Upper lobe of right lung (tissue), 1 donor: ENCODE data around the gene HSPA2. TPM values are rescaled to one million over a fixed set of nuclear protein-coding genes. Genes with fewer than 3 reads are reported as not detected.
"Not testable (repeated sequence)": the region's sequence is repeated elsewhere in the genome, so short reads cannot be mapped to it uniquely, and the experiment has no call there.

Experiments used
- ATAC-seq: fragments of 200-7000 bp; cut with Tn5 transposase; one replicate; pipeline ENCODE4 v1.9.1; 2020; ENCODE audit warnings: mild to moderate bottlenecking, moderate library complexity
- DNase-seq: peaks from one replicate; pipeline ENCODE4 v3.0.0-alpha.2; 2020
- H3K27ac ChIP-seq: fragments of 200-600 bp; one replicate; pipeline ENCODE4 v1.8.0; 2022
- H3K27me3 ChIP-seq: fragments of 200-600 bp; one replicate; pipeline ENCODE4 v1.8.0; 2022; ENCODE audit warnings: mild to moderate bottlenecking
- H3K36me3 ChIP-seq: fragments of 200-600 bp; one replicate; pipeline ENCODE4 v1.8.0; 2022
- H3K4me1 ChIP-seq: fragments of 200-600 bp; one replicate; pipeline ENCODE4 v1.8.0; 2022
- H3K4me3 ChIP-seq: fragments of 200-600 bp; one replicate; pipeline ENCODE4 v1.8.0; 2022; ENCODE audit warnings: mild to moderate bottlenecking
- H3K9me3 ChIP-seq: fragments of 200-600 bp; one replicate; pipeline ENCODE4 v1.8.0; 2022
- intact Hi-C: fragments of 100-400 bp; cut with DNase I; formaldehyde crosslinking; loops from one replicate; pipeline ENCODE4 v1.11.0; 2022
- total RNA-seq: library from RNA; stranded (reverse); fragmentation: NEBNext Ultra II Directional; extraction: Animal tissue kit (Norgen Biotek cat#: 25700); gene quantifications from one replicate; pipeline ENCODE4 v1.2.1, GENCODE V29; 2021
- TF ChIP-seq, protein P1 (sequence below): fragments of 200-600 bp; IDR thresholded peaks from one replicate; pipeline ENCODE4 v1.8.0; 2022; ENCODE audit warnings: antibody characterized with exemption
- donor health status: DM: no; HTN: yes; CAD: no; lungs with severe emphysema.

Gene HSPA2
- total RNA-seq, 1 donor from 2014 or later: 13.5 TPM

DNA sequence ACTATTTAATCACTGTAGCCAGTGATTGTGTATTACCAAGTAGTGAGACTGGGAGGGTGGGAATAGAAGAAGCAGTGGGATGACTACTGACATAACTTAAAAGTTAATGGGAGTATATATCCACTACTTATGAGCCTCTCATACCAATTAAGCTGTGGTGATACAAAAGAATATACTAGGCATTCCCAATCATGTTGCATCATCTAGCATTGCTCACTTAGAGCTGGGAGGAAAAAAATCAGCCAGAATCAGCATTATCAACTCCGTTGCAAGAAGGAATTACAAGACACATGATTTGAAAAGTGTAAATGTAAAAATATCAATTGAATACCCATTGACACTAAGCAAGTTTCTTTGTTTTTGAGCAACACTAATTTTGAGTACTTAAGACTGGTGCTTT is 8.5 kb downstream of the HSPA2 start:
- Histone ChIP-seq H3K4me1 (peaks cover 15% of the 10 kb centered on the region), H3K27ac (no peak overlapping the region), H3K9me3 (no peaks in the 10 kb centered on the region), H3K4me3 (no peak overlapping the region), H3K27me3 (no peaks in the 10 kb centered on the region), H3K36me3 (no peaks in the 10 kb centered on the region)
- TF ChIP-seq, protein P1, sequence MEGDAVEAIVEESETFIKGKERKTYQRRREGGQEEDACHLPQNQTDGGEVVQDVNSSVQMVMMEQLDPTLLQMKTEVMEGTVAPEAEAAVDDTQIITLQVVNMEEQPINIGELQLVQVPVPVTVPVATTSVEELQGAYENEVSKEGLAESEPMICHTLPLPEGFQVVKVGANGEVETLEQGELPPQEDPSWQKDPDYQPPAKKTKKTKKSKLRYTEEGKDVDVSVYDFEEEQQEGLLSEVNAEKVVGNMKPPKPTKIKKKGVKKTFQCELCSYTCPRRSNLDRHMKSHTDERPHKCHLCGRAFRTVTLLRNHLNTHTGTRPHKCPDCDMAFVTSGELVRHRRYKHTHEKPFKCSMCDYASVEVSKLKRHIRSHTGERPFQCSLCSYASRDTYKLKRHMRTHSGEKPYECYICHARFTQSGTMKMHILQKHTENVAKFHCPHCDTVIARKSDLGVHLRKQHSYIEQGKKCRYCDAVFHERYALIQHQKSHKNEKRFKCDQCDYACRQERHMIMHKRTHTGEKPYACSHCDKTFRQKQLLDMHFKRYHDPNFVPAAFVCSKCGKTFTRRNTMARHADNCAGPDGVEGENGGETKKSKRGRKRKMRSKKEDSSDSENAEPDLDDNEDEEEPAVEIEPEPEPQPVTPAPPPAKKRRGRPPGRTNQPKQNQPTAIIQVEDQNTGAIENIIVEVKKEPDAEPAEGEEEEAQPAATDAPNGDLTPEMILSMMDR: no peak
- intact Hi-C loops: no loop called here
- ATAC-seq: no peak
- DNase-seq: no peak

DNA sequence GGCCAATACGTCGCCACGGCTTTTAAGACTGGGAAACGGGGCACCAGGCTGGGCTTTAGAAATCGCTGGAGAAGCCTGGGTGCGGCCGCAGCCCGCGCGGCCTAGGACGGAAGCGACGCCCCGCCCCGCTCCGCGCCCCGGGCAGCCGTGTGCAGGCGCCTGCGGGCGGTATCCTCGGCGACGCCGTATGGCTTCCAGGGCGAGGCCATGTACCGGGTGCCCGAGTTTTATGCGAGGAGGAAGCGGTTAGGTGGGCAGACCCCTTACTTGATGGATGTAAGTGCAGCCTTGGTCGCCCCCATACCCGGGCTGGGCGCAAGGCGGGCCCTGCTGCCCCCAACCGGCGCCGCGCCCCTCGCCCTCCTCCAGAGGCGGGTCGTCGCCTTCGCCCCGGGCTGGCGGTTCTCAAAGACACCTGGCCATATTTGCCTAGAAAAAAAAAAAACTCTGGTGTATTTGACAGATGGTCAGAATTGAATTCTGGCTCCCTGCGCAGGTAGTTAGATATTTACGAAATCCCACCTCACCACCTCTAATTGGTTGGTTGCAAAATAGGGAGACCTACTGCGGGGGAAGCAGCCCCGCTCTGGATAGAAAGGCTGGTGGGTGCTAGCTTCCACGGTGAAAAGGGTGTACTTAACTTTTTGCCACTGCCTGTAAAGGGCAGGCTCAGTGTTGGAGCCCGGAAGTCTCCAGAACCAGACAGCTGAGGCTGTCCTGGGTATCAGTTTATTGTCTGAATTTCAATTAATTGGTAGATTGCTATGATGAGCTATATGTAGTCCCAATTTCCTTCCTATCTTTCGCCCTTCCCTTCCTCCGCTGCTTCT is 9.5 kb downstream of the HSPA2 start, which contains the start of gene PPP1R36:
PPP1R36 (plus strand) TSS at position 171 of the 830 bp plus-strand sequence; CDS start at position 208, 37 bp downstream.
- H3K36me3 ChIP-seq: no peaks in the 10 kb centered on the region
- peak; percentile 74 for DNase-seq
- no peaks in the 10 kb centered on the region for H3K27me3 ChIP-seq
- H3K27ac ChIP-seq: no peak within 1 kb of the TSS
- ATAC-seq: peak; percentile 97
- no peaks in the 10 kb centered on the region for H3K9me3 ChIP-seq
- intact Hi-C loops: no loop called here
- H3K4me3 ChIP-seq: peak within 1 kb of the TSS; percentile 45
- TF ChIP-seq, protein P1: no peak
- peaks cover 15% of the 10 kb centered on the region for H3K4me1 ChIP-seq

DNA sequence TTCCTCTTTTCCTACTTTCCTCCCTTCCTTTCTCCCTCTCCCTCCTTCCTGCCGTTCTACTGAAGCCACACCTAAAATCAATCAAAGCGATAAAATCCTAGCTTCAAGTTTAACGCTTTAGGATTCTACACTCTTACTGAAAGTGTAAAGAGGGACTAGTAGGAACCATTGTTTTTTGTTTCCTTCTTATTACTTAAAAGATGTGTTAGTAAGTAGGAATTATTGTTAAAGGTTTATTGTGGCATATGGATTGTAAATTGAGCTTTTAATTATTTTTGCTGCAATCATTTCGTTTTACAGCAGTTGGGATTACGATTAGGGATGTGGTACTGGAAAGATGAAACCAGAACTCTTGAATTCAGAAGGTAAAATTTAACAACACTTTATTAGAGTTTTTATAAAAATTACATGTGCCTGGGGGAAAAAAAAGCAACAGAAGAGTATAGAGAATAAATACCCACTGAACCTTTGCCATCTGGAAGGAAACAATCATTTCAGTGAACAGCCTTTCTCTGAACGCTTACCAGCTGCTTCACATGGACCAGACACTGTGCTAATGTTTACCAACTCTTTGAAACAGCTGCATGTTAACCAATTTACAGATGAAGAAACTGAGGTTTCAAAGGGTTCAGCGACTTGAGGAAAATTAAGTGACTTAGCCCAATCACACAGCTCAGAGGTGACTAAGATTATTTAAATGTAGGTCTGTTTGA is 10.2 kb downstream of the HSPA2 start:
- Histone ChIP-seq H3K27ac (no peak overlapping the region), H3K4me1 (peaks cover 15% of the 10 kb centered on the region), H3K27me3 (no peaks in the 10 kb centered on the region), H3K36me3 (no peaks in the 10 kb centered on the region), H3K4me3 (no peak overlapping the region), H3K9me3 (no peaks in the 10 kb centered on the region)
- intact Hi-C loops: no loop called here
- no peak for DNase-seq
- TF ChIP-seq, protein P1: no peak
- ATAC-seq: no peak

DNA sequence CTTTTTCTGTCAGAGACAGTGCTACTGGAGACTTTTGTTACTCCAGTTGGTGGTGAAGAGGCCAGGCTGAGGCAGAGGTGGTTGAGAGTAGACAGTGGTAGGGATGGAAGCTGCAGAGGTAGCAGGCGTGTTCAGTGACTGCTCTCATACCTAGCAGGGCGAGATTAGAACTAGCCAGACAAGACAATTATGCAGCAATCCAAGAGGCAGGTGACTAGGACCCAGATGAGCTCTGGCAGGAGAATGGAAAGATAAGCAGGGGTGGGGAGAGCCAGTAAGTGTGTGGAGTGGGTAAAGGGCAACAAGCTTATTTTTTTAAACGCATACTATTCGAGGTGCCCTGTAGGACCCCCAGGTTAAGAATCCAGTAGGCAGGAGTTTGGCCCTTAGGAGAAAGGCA is 14.0 kb downstream of the HSPA2 start:
- intact Hi-C loops: no loop called here
- H3K9me3 ChIP-seq: no peaks in the 10 kb centered on the region
- DNase-seq (no peak), ATAC-seq (no peak)
- no peaks in the 10 kb centered on the region for H3K36me3 ChIP-seq
- TF ChIP-seq, protein P1: no peak
- H3K27ac ChIP-seq: no peak overlapping the region
- no peak overlapping the region for H3K4me3 ChIP-seq
- no peaks in the 10 kb centered on the region for H3K27me3 ChIP-seq
- peaks cover 8% of the 10 kb centered on the region for H3K4me1 ChIP-seq

DNA sequence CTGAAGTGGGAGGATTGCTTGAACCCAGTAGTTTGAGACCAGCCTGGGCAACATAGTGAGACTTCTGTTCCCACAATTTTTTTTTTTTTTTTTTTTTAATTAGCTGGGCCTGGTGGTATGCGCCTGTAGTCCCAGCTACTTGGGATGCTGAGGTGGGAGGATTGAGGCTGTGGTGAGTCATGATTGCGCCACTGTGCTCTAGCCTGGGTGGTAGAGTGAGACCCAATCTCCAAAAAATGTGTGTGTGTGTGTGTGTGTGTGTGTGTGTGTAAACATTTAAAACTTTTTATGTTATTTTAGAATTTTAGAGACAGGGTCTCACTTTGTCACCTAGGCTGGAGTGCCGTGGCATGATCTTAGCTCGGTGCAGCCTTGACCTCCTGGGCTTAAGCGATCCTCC is 16.0 kb downstream of the HSPA2 start:
- intact Hi-C loops: no loop called here
- Histone ChIP-seq H3K4me1 (no peaks in the 10 kb centered on the region), H3K4me3 (no peak overlapping the region), H3K36me3 (no peaks in the 10 kb centered on the region), H3K9me3 (no peaks in the 10 kb centered on the region), H3K27me3 (no peaks in the 10 kb centered on the region), H3K27ac (no peak overlapping the region)
- TF ChIP-seq, protein P1: no peak
- ATAC-seq (peak; percentile 26), DNase-seq (no peak)

DNA sequence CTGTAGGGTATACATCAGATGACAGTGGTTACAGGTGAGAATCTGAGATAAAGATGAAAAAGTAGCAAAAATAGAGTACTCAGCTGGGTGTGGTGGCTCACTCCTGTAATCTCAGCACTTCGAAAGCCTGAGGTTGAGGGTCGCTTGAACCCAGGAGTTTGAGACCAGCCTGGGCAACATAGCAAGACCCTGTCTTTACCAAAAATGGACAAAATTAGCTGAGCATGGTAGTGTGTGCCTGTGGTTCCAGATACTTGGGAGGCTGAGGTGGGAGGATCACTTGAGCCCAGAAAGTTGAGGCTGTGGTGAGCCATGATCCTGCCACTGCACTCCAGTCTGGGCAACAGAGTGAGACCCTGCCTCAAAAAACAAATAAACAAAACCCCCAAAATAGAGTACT is 17.7 kb downstream of the HSPA2 start:
- H3K36me3 ChIP-seq, H3K4me1 ChIP-seq, H3K4me3 ChIP-seq, H3K27ac ChIP-seq, intact Hi-C loops, DNase-seq, ATAC-seq, H3K9me3 ChIP-seq, H3K27me3 ChIP-seq: not testable (repeated sequence)
